PC-3 (cell line): ENCODE results near the gene USP25.

ENCODE experiments used
- CTCF ChIP-seq: fragments of 300-600 bp; sonication (generic); conservative IDR thresholded peaks from 2 replicates; pipeline ENCODE4 v1.5.1; 2017; ENCODE audit warnings: antibody characterized with exemption, low read depth, mild to moderate bottlenecking, low read length
- EZH2phosphoT487 ChIP-seq: fragments of 300-600 bp; sonication (generic); IDR thresholded peaks from 2 replicates; pipeline ENCODE4 v1.6.1; 2018; ENCODE audit warnings: mild to moderate bottlenecking, antibody characterized with exemption, low read length, borderline replicate concordance

- TF ChIP-seq CTCF (no peak), EZH2phosphoT487 (no peak)
Measured at GRCh38 chr21:15763359-15763758, 33.6 kb downstream of the USP25 start.
